HG02642 (cell line): ENCODE results near the gene TLE6.

ENCODE experiments used
- ATAC-seq: cut with Tn5 transposase; IDR thresholded peaks from one replicate; pipeline ENCODE4 v1.9.1; 2021; ENCODE audit warnings: mild to moderate bottlenecking; ENCODE audit not compliant: unreplicated experiment, poor library complexity

The TLE6 gene

DNA sequence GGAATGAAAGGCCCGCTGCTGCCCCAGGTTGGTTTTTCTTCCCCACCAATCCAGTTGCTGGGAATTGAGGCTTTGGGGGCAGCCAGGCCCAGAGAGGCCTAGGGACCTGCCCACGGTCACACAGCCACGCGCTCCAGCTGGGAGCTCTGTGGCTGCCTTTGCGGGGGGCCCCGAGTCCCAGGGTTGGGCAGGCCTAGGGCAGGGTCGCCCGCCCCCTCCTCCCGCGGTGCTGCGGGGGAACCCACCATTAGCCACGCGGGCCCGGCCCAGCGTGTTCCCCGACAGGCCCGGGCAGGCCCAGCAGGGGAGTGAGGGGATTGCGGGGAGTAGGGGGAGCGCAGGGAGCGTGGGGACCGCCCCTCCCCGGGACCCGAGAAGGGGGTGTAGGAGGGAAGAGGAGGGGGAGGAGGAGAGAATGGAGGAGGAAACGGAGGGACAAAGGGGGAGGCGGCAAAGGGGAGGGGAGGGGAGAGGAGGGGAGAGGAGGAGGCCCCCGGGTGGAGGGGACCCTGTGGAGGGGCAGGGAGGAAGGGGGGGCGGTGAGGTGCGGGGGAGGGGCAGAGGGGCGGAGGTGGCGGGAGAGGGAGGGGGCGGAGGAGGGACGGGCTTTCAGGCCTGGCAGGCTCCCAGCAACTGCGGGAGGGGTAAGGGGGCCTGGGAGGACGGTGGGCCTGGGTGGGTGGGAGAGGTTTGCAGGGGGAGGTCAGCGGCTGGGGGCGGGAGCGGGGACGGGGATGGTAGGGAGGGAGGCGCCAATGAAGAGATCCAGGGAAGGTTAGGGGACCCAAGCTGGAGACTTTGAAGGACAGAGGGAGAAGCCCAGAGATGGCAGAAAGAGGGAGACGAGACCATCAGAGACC is 64.6 kb downstream of the TLE6 start:
- ATAC-seq = no peak

DNA sequence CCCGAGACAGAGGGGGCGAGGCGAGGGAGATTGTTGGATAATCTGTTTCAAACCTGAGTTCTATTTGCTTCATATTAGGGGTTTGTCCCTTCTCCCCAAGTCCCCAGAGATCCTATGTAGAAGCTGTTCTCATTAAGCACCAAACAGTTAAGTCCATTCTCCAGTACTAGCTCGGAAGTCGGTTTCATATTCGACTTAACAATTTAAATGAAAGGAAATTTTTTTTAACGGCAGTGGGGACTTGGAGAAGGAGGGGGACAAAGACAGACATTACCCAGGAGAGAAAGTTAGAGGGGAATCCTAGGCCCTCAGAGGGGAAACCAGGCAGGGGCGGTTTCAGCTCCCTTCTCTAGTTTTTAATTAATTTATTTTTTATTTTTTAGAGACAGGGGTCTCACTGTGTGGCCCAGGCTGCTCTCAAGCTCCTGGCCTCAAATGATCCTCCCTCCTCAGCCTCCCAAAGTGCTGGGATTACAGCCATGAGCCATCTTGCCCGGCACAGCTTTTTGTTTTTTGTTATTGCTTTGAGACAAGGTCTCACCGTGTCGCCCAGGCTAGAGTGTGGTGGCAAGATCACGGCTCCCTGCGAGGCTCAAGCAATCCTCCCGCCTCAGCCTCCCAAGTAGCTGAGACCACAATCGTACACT is 65.4 kb downstream of the TLE6 start:
- ATAC-seq = no peak
